ENCODE measurements around the gene C1orf50.

C1orf50 gene

DNA sequence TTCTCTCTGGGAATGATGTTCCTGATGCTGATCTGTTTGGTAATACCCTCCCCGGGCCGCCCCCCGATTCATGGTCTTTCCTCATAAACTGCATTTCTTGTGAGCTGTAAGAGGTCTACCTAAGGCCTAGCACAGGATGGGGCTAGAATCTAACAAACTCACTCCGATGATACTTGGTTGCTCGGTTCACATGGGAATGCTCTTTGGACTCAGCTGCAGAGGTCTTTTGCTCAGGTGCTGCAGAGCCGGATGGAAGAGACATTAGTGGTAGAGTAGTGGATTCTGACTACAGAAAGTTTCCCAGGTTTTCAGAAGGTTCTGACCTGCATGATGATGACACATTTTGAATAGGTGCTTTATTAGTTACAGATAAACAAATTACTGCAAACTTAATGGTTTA, 9.5 kb downstream of the C1orf50 start:
- no peak for DNase-seq (ENCODE audit: extremely low spot score)
- ChIA-PET CTCF (interaction anchor here (1.3 to 12.6 kb wide), 8 partner anchors 9 to 296 kb away, joined by 3 to 178 read pairs (median 9); partner anchors contain the start of genes C1orf50, ERMAP, P3H1 and SVBP), POLR2A (no interaction called here)
- TF ChIP-seq, protein P1, sequence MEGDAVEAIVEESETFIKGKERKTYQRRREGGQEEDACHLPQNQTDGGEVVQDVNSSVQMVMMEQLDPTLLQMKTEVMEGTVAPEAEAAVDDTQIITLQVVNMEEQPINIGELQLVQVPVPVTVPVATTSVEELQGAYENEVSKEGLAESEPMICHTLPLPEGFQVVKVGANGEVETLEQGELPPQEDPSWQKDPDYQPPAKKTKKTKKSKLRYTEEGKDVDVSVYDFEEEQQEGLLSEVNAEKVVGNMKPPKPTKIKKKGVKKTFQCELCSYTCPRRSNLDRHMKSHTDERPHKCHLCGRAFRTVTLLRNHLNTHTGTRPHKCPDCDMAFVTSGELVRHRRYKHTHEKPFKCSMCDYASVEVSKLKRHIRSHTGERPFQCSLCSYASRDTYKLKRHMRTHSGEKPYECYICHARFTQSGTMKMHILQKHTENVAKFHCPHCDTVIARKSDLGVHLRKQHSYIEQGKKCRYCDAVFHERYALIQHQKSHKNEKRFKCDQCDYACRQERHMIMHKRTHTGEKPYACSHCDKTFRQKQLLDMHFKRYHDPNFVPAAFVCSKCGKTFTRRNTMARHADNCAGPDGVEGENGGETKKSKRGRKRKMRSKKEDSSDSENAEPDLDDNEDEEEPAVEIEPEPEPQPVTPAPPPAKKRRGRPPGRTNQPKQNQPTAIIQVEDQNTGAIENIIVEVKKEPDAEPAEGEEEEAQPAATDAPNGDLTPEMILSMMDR (IDR thresholded peaks at IDR 0.05; ENCODE audit: control extremely low read depth, extremely low read depth, low read depth, missing control alignments), result no peak

DNA sequence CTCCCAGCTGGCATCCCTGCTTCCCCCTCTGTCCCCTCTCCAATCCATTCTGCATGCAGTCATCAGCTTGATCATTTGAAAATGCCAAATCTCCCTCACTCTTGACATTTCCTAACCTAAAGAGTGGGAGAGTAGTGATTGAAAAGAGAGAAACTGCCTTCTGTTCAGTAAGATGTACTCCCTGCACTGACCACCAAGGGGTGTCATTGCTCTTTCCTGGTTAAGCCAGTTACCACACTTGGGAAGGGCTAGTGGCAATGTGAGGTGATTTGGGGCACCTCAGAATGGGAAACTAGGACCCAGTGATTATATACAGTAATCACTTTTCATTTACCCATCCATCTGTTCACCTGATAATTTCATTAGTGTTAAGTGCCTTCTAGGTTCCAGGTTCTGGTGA, 10.8 kb downstream of the C1orf50 start:
- TF ChIP-seq, protein P1 (IDR thresholded peaks at IDR 0.05; ENCODE audit: control extremely low read depth, extremely low read depth, low read depth, missing control alignments), result peak; percentile 63

GRCh38 chr1:42779725-42780124, 12.7 kb downstream of the C1orf50 start:
- DNase-seq (ENCODE audit: extremely low spot score), result no peak
- POLR2A ChIA-PET, result interaction anchor here (0.5 to 1.3 kb wide), 2 partner anchors 13 to 1933 kb away, joined by 3 read pairs; partner anchors contain the start of genes C1orf50 and P3H1
- CTCF ChIA-PET, result interaction anchor here (0.8 to 12.6 kb wide), 9 partner anchors 12 to 305 kb away, joined by 3 to 178 read pairs (median 3); partner anchors contain the start of genes C1orf50 and P3H1
- TF ChIP-seq, protein P1 (IDR thresholded peaks at IDR 0.05; ENCODE audit: control extremely low read depth, extremely low read depth, low read depth, missing control alignments), result no peak

More for the DNA sequence above, 10.8 kb downstream of the C1orf50 start:
- ChIA-PET POLR2A (no interaction called here), CTCF (interaction anchor here (0.6 to 12.6 kb wide), 25 partner anchors 9 to 394 kb away, joined by 3 to 178 read pairs (median 4); partner anchors contain the start of genes C1orf50, CFAP57, EBNA1BP2 and P3H1)
- peak; percentile 57 for DNase-seq (ENCODE audit: extremely low spot score)

- CTCF ChIA-PET, result interaction anchor here (1.1 to 12.6 kb wide), 7 partner anchors 13 to 305 kb away, joined by 3 to 178 read pairs (median 3); partner anchors contain the start of genes C1orf50 and P3H1
- no peak for DNase-seq (ENCODE audit: extremely low spot score)
- POLR2A ChIA-PET, result interaction anchor here (0.5 to 1.3 kb wide), 2 partner anchors 13 to 1932 kb away, joined by 3 read pairs; partner anchors contain the start of genes C1orf50 and P3H1
- TF ChIP-seq, protein P1 (IDR thresholded peaks at IDR 0.05; ENCODE audit: control extremely low read depth, extremely low read depth, low read depth, missing control alignments), result no peak
Measured at GRCh38 chr1:42780176-42780575, 13.1 kb downstream of the C1orf50 start.

DNA sequence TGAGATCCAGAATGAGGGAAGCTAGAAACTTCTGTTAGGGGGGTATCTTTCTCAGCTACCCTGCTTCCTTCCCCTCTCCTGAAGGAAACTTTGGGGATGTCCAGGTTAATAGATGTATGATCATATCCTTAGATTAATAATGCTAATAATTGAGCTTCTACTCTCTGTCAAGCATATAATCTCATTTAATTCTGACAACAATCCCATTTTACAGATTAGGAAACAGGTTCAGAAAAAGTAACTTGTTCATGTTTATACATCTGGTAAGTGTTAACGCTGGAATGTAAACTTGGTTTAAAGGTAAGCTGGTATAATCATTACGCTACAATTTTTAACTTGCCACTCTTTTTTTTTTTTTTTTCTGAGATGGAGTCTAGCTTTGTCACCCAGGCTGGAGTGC, 16.0 kb downstream of the C1orf50 start:
- DNase-seq (ENCODE audit: extremely low spot score), result no peak
- TF ChIP-seq, protein P1 (IDR thresholded peaks at IDR 0.05; ENCODE audit: control extremely low read depth, extremely low read depth, low read depth, missing control alignments), result no peak
- ChIA-PET POLR2A (interaction anchor here (1.2 kb wide), 1 partner anchor 16 kb away, joined by 4 read pairs; the partner anchor contains the start of genes C1orf50 and P3H1), CTCF (interaction anchor here (1.0 to 12.6 kb wide), 7 partner anchors 8 to 350 kb away, joined by 3 to 178 read pairs (median 4); partner anchors contain the start of genes C1orf50 and P3H1)

DNA sequence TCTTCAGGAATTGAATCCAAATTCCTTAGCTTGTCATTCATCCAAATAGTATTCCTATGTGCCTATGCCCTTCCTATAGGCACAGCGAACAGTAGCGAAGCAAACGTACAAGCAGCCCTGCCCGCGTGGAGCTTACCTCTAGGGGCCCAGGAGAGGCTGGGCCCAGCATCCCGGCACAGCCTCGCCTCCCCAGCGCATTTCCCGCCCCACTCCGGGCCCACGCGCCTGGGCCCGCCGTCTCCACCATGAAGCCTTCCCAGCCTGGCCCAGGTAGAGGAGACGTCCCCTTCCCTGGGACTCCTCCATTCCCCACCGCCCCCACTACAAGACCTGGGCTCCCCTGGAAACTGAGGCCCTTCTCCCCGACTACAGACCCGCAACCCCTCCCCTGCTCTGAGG, 17.5 kb downstream of the C1orf50 start:
- CTCF ChIA-PET, result interaction anchor here (0.9 to 12.6 kb wide), 7 partner anchors 10 to 288 kb away, joined by 3 to 178 read pairs (median 3); partner anchors contain the start of genes C1orf50 and P3H1
- TF ChIP-seq, protein P1 (IDR thresholded peaks at IDR 0.05; ENCODE audit: control extremely low read depth, extremely low read depth, low read depth, missing control alignments), result no peak
- DNase-seq (ENCODE audit: extremely low spot score), result no peak
- POLR2A ChIA-PET, result interaction anchor here (1.2 to 1.4 kb wide), 2 partner anchors 18 kb away, joined by 3 to 4 read pairs; partner anchors contain the start of genes C1orf50 and P3H1

Data from GM10248 (cell line).